Pancreas (tissue), 10 donors: ENCODE measurements around the gene NOSIP. TPM values are rescaled to one million over a fixed set of nuclear protein-coding genes. Genes with fewer than 3 reads are reported as not detected.

Source experiments
- ATAC-seq, 4 donors: fragments of 200-7000 bp; cut with Tn5 transposase; one replicate each; pipeline versions ENCODE4 v1.8.0 to v1.9.1; 2020; ENCODE audit warnings: mild to moderate bottlenecking in 4 of 4, moderate library complexity in 4 of 4
- DNase-seq, 6 donors: peaks; one replicate each; pipeline ENCODE4 v3.0.0-alpha.2; 2020
- FAIRE-seq: peaks from 2 replicates; lab custom pipeline; 2012; peaks lifted over from hg19 to GRCh38; lab: Jason Lieb, UNC
- H3K27ac ChIP-seq, 4 donors: fragments of 200-600 bp; sonication (generic); 1 replicate in 3 of 4; 2 replicates in 1 of 4; pipeline versions ENCODE4 v1.5.0 to v1.8.0; 2020
- H3K27me3 ChIP-seq, 4 donors: fragments of 200-600 bp; one replicate each; pipeline ENCODE4 v1.8.0; 2021
- H3K36me3 ChIP-seq, 3 donors: fragments of 200-600 bp; sonication (generic) in 1 of 3; one replicate each; pipeline versions ENCODE4 v1.5.0 to v1.8.0; 2020 to 2021
- H3K4me1 ChIP-seq, 3 donors: fragments of 200-600 bp; one replicate each; pipeline ENCODE4 v1.8.0; 2021
- H3K4me3 ChIP-seq, 4 donors: fragments of 200-600 bp; sonication (generic) in 2 of 4; one replicate each; pipeline versions ENCODE4 v1.5.0 to v1.8.0; 2020 to 2021
- H3K9me3 ChIP-seq, 4 donors: fragments of 200-600 bp; one replicate each; pipeline ENCODE4 v1.8.0; 2021
- WGBS, 2 donors: extraction: QIAGEN DNeasy Blood & Tissue Kit; methylation state at CpG; one replicate each; pipeline ENCODE4 v1.1.7; 2013; 5-methylcytosine and 5-hydroxymethylcytosine counted together
- intact Hi-C, 3 donors: fragments of 100-400 bp; cut with DNase I; formaldehyde crosslinking; loops; one replicate each; pipeline versions ENCODE4 v1.11.1 to v1.14.2; 2022
- polyA plus RNA-seq, 2 donors: library from polyadenylated mRNA; stranded (reverse); fragments of 200-250 nt; gene quantifications; one replicate each; pipeline ENCODE4 v1.2.3, GENCODE V29; 2013
- total RNA-seq, 6 donors: library from RNA; stranded (reverse); fragmentation: NEBNext Ultra II Directional in 4 of 6; extraction: Animal tissue kit (Norgen Biotek cat#: 25700) in 4 of 6; gene quantifications; one replicate each; pipeline versions ENCODE4 v1.2.1 to v1.2.4, GENCODE V29; 2021 to 2023
- TF ChIP-seq, protein P1 (sequence below), 4 donors: fragments of 200-600 bp; sonication (generic) in 3 of 4; IDR thresholded peaks; one replicate each; pipeline versions ENCODE4 v1.5.0 to v1.8.0; 2021; ENCODE audit warnings: antibody characterized with exemption in 4 of 4
- donor health status: healthy with polysubstance abuse.
- donor health status: DM: no; HTN: no; CAD: no; lungs with moderate emphysema.
- donor health status: DM: no; HTN: no; CAD: no.
- donor health status: control.
- donor health status: control.
- donor health status: Bipolar disorder and iron deficiency.
- donor health status: DM: yes; HTN: yes; CAD: no.
- donor health status: DM: no; HTN: no; CAD: no.
- donor health status: DM: no; HTN: no; CAD: no.
- donor health status: DM: yes; HTN: yes; CAD: no.

Gene NOSIP
- total and polyA plus RNA-seq, 8 donors = 40.5 to 148 (median 60.6) TPM

DNA sequence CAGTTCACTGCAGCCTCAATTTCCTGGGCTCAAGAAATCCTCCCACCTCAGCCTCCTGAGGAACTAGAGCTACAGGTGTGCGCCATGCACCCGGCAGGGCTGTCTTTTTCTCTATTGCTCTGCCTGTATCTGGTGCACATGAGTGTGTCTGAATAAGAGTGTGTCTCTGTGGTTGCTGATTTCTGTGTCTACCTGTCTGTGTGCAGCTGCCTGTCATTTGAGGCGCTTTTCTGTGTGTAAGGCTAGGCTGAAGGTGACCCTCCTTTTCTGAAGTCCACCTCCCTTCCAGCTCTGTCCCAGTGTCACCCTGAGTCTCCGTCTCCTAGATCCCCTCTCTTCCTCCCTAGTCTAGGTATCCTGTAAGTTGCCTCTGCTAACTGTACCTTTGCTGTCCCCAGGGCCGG, 9.1 kb upstream of the NOSIP start:
- no peak for FAIRE-seq
- peak in 3 of 4 donors; percentile 0 to 1 (median 1) for ATAC-seq
- Histone ChIP-seq H3K27me3 (no peaks in the 10 kb centered on the region), H3K4me3 (peak overlapping the region in 2 of 4 donors; percentile 67 to 78), H3K27ac (peak overlapping the region; percentile 28 to 92 (median 85)), H3K9me3 (no peaks in the 10 kb centered on the region), H3K36me3 (peaks cover 0 to 1% (median under 1%) of the 10 kb centered on the region in 3 donors), H3K4me1 (no peaks in the 10 kb centered on the region)
- peak in 1 of 6 donors; percentile 28 for DNase-seq
- TF ChIP-seq, protein P1, sequence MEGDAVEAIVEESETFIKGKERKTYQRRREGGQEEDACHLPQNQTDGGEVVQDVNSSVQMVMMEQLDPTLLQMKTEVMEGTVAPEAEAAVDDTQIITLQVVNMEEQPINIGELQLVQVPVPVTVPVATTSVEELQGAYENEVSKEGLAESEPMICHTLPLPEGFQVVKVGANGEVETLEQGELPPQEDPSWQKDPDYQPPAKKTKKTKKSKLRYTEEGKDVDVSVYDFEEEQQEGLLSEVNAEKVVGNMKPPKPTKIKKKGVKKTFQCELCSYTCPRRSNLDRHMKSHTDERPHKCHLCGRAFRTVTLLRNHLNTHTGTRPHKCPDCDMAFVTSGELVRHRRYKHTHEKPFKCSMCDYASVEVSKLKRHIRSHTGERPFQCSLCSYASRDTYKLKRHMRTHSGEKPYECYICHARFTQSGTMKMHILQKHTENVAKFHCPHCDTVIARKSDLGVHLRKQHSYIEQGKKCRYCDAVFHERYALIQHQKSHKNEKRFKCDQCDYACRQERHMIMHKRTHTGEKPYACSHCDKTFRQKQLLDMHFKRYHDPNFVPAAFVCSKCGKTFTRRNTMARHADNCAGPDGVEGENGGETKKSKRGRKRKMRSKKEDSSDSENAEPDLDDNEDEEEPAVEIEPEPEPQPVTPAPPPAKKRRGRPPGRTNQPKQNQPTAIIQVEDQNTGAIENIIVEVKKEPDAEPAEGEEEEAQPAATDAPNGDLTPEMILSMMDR (IDR thresholded peaks at IDR 0.05) = no peak
- intact Hi-C loops = loop anchor here in 1 of 3 donors (10.0 kb wide), 1 partner anchor 85 kb away; the partner anchor contains the start of gene PRMT1
- 37 to 41% methylated on average over 5 of the region's 5 CpGs for WGBS, 2 donors

DNA sequence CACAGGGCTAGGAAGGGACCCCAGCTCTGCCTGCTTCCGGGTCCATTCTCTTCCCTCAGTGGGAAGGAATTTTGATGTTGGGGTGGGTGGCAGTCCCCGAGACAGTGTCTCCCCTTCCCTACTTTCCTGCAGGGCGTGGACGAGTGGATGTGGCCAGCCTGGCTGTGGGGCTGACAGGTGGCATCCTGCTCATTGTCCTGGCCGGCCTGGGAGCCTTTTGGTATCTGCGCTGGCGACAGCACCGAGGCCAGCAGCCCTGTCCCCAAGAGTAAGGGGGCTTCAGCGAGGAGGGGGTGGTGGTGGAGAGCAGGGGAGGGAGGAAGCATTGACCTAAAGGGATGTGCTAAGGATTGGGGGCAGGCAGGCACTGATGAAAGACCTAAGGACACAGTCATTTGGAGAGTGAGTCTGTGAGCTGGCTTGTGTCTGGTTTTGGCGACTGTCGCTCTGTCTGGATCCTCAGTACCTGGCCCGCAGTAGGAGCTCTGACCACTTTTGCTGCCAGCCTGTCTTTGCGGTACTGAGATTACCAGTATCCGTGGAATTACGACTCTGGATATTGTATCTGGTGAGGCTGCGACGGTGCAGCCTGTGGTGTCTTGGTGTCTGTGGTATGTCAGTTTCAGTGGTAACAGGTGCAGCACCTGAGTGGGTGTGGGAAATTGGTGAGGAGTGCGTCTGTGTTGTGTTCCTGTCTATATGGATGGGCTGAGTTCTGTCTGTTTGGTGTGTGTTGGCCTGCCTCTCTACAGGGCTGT, 8.2 kb upstream of the NOSIP start:
- FAIRE-seq = no peak
- no peaks in the 10 kb centered on the region for H3K36me3 ChIP-seq
- H3K27ac ChIP-seq = no peak overlapping the region
- peak in 1 of 6 donors; percentile 29 for DNase-seq
- intact Hi-C loops = loop anchor here in 1 of 3 donors (10.0 kb wide), 1 partner anchor 86 kb away; the partner anchor contains the start of gene PRMT1
- TF ChIP-seq, protein P1 (IDR thresholded peaks at IDR 0.05) = no peak
- H3K4me3 ChIP-seq = no peak overlapping the region
- H3K27me3 ChIP-seq = no peaks in the 10 kb centered on the region
- no peaks in the 10 kb centered on the region for H3K4me1 ChIP-seq
- ATAC-seq = no peak
- H3K9me3 ChIP-seq = no peaks in the 10 kb centered on the region
- 78 to 82% methylated on average over 18 of the region's 18 CpGs for WGBS, 2 donors

DNA sequence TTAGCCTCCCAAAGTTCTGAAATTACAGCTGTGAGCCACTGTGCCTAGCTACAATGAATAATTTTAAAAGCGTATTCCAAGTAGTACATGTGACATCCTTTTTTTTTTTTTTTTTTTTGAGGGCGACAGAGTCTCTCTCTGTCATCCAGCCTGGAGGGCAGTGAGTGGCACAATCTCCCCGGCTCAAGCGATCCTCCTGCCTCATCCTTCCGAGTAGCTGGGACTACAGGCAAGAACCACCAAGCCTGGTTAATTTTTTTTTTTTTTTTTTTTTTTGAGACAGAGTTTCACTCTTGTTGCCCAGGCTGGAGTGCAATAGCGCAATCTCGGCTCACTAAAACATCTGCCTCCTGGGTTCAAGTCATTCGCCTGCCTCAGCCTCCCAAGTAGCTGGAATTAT, 6.9 kb upstream of the NOSIP start:
- ATAC-seq (no peak), DNase-seq (no peak), FAIRE-seq (no peak)
- no peak overlapping the region for H3K27ac ChIP-seq
- no peak overlapping the region for H3K4me3 ChIP-seq
- intact Hi-C loops = loop anchor here in 1 of 3 donors (10.0 kb wide), 1 partner anchor 88 kb away; the partner anchor contains the start of gene PRMT1
- TF ChIP-seq, protein P1 (IDR thresholded peaks at IDR 0.05) = no peak
- 88 to 92% methylated on average over 8 of the region's 8 CpGs for WGBS, 2 donors
- no peaks in the 10 kb centered on the region for H3K36me3 ChIP-seq
- H3K9me3 ChIP-seq = no peaks in the 10 kb centered on the region
- no peaks in the 10 kb centered on the region for H3K4me1 ChIP-seq
- no peaks in the 10 kb centered on the region for H3K27me3 ChIP-seq

DNA sequence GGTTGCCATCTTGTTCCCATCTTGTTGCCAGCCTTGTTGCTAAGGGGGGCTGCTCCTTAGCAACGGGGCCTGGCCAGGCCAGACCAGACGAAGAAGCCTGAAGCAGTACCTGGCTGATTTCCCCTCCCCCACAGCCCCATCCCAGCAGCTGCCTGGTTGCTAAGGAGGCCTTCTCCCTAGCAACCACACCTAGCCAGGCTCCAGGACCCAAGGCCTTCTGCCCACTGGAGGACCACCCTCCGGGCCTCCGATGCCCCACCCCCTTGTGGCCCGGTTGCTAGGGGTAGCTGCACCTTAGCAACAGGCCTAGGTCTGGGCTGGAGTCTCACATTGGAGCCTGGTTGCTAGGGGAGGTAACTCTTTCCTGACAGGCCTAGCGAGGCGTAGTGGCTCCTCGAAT, 4.7 kb upstream of the NOSIP start:
- no peak for ATAC-seq
- WGBS, 2 donors = 75% methylated on average over 8 of the region's 8 CpGs

More for the DNA sequence above, 4.7 kb upstream of the NOSIP start:
- FAIRE-seq = no peak
- Histone ChIP-seq H3K4me3 (no peak overlapping the region), H3K36me3 (no peaks in the 10 kb centered on the region), H3K4me1 (no peaks in the 10 kb centered on the region), H3K9me3 (no peaks in the 10 kb centered on the region), H3K27me3 (no peaks in the 10 kb centered on the region), H3K27ac (no peak overlapping the region)
- DNase-seq = peak in 2 of 6 donors; percentile 46 to 71
- TF ChIP-seq, protein P1 (IDR thresholded peaks at IDR 0.05) = no peak
- intact Hi-C loops = loop anchor here in 1 of 3 donors (10.0 kb wide), 1 partner anchor 90 kb away; the partner anchor contains the start of gene PRMT1
